ENCODE measurements around the gene LRCOL1. TPM values are rescaled to one million over a fixed set of nuclear protein-coding genes. Genes with fewer than 3 reads are reported as not detected.

The LRCOL1 gene
- total RNA-seq, 1 experiment from 2014 or later, result 1.1 TPM

DNA sequence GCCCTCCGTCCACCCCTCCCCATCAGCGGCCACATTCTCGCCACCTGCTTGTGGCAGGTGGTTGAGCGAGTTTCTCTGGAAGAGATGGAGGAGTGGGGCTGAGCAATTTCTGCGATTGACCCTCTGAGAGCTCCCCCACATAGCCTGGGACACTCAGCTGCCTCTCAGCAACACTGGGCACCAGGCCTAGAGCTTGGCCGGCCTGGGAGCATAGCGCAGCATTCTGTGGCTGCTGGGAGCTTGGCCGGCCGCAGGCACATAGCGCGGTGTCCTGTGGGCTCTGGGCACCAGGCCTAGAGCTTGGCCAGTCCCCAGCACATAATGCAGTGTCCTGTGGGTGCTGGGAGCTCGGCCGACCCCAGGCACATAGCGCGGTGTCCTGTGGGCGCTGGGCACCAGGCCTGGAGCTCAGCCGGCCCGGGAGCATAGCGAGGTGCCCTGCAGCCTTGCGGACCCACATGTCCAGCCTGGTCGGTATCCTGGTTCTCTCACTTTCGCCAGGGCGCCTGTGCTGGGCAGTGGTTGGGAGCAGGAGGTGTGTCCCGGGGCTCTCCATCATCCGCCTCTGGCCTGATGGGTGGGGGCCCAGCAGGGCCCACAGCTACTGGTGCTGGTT, 43.8 kb downstream of the LRCOL1 start:
- DNase-seq (ENCODE audit: low spot score), result no peak

DNA sequence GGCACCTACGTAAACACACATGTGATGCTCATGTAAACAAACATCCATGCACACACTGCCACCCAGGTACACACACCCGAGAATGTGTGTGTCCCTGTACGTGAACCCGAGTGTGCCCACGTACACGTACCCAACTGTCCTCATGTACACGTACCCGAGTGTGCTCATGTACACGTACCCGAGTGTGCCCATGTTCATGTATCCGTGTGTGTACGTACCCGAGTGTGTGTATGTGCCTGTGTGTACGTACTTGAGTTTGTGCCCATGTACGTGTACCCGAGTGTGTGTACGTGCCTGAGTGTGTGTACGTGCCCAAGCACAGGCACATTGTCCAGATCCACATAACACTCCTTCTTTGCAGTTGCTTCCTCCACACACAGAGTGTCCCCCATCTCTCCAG, 45.0 kb downstream of the LRCOL1 start:
- no peak for DNase-seq (ENCODE audit: low spot score)

DNA sequence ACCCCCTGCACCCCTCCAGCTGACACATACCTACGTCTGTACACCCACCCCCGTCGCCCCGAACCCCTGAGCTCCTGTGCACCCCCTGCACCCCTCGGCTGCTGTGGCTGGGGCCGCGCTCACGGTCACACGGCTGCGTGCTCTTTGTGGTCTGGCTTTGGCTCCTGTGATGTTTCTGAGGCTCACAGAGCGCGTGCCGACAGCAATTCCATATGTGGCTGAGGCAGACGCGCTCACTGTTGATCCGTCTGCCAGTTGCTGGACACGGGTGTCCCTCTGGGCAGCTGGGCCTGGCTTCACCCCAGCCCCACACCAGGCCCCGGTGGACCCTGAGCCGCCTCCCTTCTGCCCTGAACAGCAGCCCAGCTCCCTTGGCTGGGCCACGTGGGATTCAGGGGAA, 46.5 kb downstream of the LRCOL1 start:
- no peak for DNase-seq (ENCODE audit: low spot score)

DNA sequence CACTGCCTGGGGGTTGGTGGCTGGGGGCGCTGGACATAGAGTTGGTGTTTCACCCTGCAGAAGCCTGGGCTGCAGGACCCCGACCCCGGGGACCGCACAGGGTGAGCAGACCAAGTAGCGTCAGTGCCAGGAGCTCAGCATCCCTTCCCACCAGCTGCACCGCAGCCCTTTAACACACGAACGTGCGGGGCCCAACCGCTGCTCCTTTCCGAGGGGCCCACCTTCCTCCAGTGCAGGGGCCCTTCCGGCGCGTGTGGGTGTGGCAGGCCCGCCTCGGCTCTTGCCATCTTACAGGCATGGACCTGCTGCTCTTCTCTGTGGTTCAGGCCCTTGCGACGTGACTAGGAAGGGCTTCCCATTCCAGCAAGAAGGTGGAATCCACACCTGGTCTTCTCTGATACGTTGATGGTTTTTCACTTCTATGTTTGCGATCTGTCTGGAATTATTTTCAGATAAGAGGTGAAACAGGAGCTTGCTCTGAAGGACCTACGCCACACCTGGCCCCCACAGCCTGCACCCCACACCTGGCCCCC, 47.8 kb downstream of the LRCOL1 start:
- no peak for DNase-seq (ENCODE audit: low spot score)

DNA sequence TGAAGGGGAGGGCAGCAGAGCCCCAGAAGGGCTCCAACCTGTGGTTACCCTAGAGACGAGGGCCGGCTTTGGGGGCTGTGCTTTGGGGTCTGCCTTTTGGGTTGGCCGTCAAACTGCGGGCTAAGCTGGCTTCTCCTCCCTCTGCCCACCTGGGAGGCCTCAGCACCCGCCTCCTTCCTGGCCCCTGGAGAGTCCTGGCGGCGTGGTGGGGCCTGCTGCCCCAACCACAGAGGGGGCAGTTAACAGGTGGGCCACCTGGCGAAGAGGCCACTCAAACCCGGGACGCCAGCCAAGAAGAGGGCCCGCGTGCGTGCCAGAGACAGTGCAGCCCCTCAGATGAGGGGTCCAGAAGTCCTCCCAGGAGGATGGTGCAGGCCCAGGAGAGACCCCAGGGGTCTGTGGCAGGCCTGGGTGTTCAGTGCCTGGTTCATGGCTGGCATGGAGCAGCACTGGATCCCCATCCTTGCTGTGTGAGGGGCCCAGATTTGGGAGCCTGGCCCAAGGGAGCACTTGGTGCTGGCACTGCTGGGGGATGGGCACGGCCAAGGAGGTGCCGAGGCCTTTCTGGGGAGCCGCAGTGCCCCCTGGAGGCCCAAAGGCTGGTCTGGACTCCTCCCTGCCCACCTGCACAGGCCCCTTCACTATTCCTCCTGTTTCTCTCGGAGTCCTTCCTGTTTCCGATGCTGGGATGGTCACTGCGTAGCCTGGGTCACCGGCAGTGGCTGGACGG, 48.8 kb downstream of the LRCOL1 start:
- DNase-seq (ENCODE audit: low spot score), result peak; percentile 27

DNA sequence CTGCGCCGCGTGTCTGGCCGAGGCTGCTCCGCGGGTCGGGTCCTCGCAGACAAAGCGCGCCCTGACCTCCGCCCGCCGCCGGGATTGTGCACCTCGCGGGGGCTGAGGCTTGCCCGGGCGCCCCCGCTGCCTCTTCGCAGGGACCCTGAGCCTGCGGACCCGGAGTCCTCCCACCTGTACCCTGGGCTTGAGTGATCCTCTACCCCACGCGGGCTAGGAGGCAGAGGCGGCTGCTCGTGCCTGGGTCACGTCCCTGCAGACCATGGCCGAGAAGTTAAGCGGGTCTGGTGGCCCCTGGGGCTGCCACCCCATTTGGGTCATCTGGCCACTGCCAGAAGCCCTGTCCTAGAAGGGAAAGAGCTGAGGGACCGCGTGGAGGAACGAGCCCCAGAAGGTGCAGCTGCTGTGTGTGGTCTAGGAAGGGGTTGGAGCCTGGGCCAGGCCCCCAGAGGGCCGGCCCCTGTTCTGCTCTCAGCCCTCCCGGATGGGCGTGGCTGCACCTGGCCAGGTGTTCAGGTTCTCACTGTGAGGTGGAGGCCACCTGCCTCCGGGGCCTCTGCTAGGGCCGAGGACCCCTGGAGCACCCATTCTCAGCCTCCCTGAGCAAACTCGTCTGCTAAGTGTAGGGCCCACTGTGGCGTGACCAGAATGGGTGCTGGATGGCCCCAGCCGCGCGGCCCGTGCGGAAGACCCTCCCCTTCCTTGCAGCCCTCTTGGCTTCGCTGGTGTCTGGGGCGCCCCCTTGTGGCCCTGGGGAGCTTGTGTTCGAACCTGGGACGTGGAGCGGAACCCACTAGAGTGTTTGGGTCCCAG, 49.6 kb downstream of the LRCOL1 start:
- DNase-seq (ENCODE audit: low spot score), result peak; percentile 35

DNA sequence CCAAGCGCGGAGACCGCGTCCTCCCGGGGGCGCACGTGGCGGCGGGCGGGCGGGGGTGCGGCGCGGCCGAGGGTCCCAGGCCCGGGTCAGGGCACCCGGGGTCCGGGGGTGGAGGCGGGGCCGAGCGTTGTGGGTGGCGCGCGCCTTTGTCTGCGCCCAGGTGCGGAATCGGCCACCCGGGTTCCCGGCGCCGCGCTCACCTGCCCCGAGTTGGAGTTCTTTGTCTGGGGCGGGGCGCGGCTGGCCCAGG, 50.1 kb downstream of the LRCOL1 start:
- no peak for DNase-seq (ENCODE audit: low spot score)

DNA sequence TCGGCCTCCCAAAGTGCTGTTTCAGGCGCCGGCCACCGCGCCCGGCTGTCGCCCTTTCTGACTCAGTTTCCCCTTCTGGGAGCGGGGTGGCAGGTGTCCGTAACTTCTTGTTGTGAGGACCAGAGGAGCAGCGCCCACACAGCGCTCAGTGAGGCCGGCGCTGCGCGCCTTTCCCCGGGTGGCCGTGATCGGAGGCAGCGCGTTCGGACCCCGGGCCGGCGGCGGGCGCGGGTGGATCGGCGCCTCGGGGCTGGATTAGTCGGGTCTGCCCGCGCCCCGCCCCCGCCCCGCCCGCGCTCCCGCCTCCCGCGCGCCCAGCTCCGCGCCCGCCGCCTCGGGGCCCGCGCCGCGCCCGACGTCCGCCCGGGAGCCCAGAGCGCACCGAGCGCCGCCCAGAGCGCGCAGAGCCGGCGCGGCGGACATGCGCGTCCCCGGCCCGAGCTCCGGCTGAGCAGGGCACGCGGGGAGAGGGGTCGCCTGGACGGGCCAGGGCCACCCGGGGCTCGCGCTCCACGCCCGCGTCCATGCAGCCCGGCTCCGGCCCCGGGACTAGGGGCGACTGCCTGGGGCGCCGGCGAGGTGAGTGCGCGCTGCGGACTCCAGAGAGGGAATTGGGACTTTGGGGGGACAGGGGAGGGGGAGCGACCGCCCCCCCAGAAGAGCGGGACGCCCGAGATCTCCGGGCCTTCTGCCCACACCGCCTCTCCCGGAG, 50.6 kb downstream of the LRCOL1 start:
- DNase-seq (ENCODE audit: low spot score), result peak; percentile 16

DNA sequence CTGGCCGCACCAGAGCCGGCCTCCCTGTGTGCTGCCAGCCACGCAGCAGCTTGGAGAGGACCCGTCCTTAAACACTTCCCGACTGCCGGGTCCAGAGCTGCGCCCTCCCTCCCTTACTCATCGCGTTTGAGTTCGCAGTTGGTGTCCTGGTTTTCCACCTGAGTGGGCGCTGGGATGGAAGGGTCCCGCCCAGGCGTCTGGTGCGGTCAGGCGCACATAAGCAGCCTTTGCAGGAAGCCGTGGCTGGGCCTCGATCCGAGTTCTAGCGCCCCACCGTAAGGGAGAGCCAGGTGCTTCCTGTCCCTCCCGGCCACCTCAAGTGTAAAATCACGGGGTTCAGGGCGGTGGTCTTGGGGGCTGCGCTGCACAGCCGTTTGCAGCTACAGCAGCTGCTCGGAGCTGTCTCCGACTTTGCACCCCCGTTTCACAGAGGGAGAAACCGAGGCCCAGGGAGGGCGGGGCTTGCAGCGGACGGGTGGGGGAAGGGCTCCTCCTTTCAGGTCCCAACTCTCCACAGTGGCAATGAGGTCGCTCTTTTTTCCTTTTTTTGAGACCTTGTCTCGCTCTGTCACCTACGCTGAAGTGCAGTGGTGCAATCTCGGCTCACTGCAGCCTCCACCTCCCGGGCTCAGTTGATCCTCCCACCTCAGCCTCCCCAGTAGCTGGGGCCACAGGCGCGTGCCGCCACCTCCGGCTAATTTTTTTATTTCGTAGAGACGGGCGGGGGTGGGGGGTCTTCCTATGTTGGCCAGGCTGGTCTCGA, 51.3 kb downstream of the LRCOL1 start:
- no peak for DNase-seq (ENCODE audit: low spot score)

DNA sequence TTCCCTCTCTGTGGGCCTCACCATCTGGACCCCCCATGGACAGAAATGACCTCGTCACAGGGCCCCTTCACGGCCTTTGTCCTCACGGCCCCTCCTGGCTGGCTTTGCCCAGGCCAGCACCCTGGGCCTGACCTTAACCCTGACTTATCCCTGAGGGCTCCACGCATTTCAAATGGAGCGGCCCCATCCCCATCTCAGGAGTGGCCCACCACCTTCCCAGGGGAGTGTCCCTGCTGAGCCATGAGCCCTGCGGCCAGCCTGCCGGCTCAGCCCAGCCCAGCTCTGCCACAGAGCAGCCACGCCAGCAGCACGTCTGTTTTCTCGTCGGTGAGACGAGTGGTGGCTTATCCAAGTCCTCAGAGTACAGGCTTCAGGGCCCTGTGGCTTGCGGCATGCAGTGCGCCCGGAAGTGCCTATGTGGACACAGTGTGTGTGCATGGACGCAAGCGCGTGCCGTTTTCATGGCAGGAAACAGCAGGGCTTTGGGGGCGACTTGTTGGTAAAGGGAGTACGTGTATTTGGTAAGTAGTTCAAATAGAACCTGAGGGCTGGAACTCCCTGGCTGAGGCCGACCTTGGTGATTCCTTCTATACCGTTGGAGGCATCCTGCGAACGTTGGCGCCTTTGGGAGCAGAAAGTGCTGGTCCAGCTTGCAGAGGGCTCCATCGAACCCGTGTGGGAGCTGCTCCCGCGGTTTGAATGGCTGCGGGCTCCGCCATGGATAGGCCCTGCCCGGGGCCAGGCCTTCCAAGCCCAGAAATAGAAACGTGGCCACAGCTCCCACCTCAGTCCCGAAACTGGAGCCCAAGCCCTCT, 52.1 kb downstream of the LRCOL1 start:
- DNase-seq (ENCODE audit: low spot score), result no peak

DNA sequence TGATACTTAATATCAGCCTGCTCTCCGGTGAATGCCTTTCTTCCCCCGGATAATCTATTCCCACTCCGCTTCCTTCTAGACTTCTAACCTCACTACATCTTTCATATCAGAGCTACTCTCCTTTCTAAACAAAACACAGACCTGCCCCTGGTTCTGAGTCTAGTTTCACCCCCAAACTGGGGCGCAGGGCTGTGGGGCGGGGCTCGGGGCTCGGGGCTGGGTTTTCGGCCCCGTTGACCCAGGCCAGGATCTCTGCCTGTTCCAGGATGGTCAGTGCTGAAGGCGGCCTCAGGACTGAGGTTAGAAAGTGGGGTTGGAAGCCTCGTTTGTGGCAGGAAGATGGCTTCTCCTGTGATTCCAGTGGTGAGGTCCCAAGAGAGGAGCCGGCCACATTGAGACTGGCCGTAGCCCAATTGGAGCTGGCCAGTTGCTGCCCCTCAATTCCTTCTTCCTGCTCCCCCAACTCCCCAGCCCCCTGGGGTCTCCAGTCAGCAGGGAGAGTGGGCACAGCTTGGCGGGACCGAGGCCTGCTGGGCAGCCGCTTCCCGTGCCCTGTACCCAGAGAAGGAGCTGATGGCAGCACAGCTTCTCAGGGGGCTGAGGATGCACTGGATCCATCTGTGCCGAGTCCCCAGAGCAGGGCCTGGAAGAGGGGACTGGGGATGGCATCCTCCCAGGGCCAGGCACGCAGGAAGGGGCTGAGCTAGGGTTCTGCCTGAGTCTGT, 52.9 kb downstream of the LRCOL1 start:
- DNase-seq (ENCODE audit: low spot score), result no peak

DNA sequence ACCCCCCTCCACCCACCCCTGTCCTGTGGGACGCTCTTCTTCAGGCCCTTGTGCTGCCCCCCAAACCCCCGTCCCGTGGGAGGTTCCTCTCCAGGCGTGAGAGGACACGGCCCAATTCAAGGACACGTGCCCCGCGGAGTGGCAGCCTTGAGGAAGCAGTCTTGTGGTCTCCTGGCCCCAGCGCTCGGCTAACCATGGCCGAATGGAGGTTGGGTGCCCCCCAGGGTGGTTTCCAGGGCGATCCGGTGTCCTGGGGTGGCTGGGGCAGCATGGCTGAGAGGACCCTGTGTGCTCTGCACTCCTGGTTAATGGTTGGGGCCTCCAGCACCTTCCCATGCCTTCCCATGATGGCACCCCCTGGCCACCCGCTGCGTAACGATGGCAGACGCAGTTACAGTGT, 53.6 kb downstream of the LRCOL1 start:
- no peak for DNase-seq (ENCODE audit: low spot score)

DNA sequence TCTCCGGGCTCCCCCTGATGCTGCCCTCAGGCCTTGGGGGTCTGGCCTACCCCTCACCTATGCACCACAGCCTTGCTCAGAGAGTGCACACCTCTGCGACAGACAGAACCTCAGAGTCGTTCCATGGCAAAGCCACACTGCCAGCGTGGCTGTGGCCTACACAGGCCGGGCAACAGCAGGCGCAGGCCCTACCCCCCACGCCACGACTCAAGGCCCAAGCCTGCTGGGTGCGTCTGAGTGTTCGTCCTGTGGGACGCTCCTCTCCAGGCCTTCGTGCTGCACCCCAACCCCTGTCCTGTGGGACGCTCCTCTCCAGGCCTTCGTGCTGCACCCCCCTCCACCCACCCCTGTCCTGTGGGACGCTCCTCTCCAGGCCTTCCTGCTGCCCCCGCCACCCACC, 54.2 kb downstream of the LRCOL1 start:
- DNase-seq (ENCODE audit: low spot score), result no peak

DNA sequence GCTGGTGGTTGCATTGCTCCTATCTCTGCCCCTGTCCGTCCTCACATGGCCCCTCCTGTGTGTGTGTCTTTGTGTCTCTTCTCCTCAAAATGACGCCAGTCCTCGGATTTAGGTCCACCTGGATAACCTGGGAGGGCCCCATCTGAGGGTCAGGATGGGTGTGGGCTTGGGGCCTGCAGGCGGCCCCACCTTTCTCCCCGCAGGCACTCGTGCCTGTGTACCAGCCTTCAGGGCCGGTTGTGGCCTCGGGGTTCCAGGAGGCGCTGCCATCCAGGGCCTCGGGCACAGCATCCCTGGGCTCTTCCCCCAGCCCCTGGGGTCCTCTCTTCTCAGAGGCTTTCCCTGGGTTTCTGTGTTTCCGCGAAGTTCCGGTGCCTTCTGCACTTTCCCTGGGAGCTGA, 54.7 kb downstream of the LRCOL1 start:
- DNase-seq (ENCODE audit: low spot score), result no peak

DNA sequence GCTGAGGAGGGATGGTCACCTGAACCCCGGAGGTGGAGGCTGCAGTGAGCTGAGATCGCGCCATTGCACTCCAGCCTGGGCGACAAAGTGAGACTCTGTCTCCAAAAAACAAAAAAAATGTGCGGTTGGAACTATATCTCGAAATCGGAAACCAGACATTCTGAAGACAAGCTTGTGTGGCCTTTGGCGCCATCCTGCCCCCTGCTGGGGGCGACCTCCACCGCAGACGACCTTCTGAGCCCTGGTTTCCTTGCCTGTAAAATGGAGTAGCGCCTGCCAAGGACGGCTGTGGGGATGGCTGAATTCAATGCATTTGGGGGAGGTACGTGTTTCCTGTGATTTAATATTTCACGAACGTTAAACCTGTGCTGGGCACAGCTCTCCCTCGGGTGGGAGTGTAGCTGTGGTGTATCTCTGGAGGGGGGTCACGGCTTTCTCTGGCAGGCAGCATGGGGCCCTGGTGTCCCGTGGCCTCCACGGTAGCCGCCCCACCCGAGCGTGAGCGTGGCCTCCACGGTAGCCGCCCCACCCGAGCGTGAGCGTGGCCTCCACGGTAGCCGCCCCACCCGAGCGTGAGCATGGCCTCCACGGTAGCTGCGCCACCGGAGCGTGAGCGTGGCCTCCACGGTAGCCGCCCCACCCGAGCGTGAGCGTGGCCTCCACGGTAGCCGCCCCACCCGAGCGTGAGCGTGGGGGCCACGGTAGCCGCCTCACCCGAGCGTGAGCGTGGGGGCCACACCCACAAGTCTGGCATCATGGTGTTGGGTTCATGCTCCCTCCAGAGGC, 55.3 kb downstream of the LRCOL1 start:
- no peak for DNase-seq (ENCODE audit: low spot score)

Measured in A172 (cell line).